Omental fat pad (tissue), 4 donors: Measurements from ENCODE around the gene VWA8. TPM values are rescaled to one million over a fixed set of nuclear protein-coding genes. Genes with fewer than 3 reads are reported as not detected.
"Not testable (repeated sequence)": the region's sequence is repeated elsewhere in the genome, so short reads cannot be mapped to it uniquely, and the experiment has no call there.

ENCODE experiments used
- ATAC-seq: fragments of 150-250 bp; one replicate; pipeline ENCODE4 v1.9.1; 2016; ENCODE audit warnings: mild to moderate bottlenecking, moderate library complexity; ENCODE audit not compliant: low FRiP score
- DNase-seq: peaks from one replicate; pipeline ENCODE4 v3.0.0-alpha.2; 2019; ENCODE audit warnings: low spot score
- CTCF ChIP-seq, 3 donors: fragments of 450-650 bp; IDR thresholded peaks; one replicate each; pipeline ENCODE4 v1.5.1; 2016 to 2017; ENCODE audit warnings: antibody characterized with exemption in 3 of 3, mild to moderate bottlenecking in 3 of 3, moderate library complexity in 2 of 3
- total RNA-seq, 4 donors: library from RNA; depleted of rRNA; stranded (reverse); fragments of >200 nt; gene quantifications; one replicate each; pipeline ENCODE4 v1.1.0, GENCODE V29; 2016

The VWA8 gene
- total RNA-seq, 4 donors from 2014 or later, result 12.4 to 24.7 (median 18.3) TPM

- no peak for TF ChIP-seq CTCF (IDR thresholded peaks at IDR 0.05)
- ATAC-seq, result no peak
- DNase-seq, result no peak
Measured at GRCh38 chr13:41543664-41544300, 417.1 kb downstream of the VWA8 start.

- ATAC-seq, DNase-seq: not testable (repeated sequence)
Measured at GRCh38 chr13:41542799-41543198, 418.1 kb downstream of the VWA8 start.

- DNase-seq, result no peak
- no peak for TF ChIP-seq CTCF (IDR thresholded peaks at IDR 0.05)
- no peak for ATAC-seq
Measured at GRCh38 chr13:41542281-41542680, 418.6 kb downstream of the VWA8 start.

- DNase-seq (no peak), ATAC-seq (no peak)
- no peak for TF ChIP-seq CTCF (IDR thresholded peaks at IDR 0.05)
Measured at GRCh38 chr13:41541142-41541938, 419.6 kb downstream of the VWA8 start.

- DNase-seq, ATAC-seq: not testable (repeated sequence)
Measured at GRCh38 chr13:41540240-41540639, 420.7 kb downstream of the VWA8 start.

GRCh38 chr13:41533266-41534052, 427.4 kb downstream of the VWA8 start:
- DNase-seq (no peak), ATAC-seq (no peak)
- TF ChIP-seq CTCF (IDR thresholded peaks at IDR 0.05), result no peak

GRCh38 chr13:41528021-41528420, 432.9 kb downstream of the VWA8 start:
- no peak for TF ChIP-seq CTCF (IDR thresholded peaks at IDR 0.05)
- no peak for DNase-seq
- ATAC-seq, result no peak
